ENCODE results near the gene MYO10. TPM values are rescaled to one million over a fixed set of nuclear protein-coding genes. Genes with fewer than 3 reads are reported as not detected.
"Not testable (repeated sequence)": the region's sequence is repeated elsewhere in the genome, so short reads cannot be mapped to it uniquely, and the experiment has no call there.

MYO10 gene
- total RNA-seq, 6 donors from 2014 or later: 31.9 to 135 (median 57.7) TPM

DNA sequence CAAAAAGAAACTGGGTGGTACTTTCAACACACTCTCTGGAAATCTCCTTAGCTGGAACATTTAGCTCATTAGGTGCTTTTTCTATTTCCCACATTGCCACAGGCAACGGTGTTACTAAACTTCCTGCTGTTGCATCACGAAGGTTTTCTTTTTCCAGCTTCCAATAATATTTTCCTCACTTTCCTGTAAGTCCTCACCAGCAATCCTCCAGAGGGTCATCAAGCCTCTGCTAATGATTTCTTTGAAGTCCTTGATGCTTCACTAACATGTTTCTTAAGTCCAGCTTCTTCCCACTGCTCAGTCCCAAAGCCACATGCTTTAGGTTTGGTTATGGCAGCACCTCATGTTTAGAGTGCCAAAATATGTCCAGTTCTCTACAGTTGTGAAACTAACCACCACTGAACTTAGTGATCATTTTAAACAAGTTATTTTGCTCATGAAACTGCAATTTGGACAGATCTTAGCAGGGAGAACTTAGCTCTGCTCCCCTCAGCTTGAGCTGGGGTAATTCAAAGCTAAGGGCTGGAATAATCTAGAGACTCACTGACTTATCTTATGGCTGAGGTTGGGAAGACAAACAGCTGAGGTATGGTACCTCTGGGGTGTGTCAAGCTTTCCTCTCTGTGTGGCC lies 279.4 kb downstream of the MYO10 start:
- H3K36me3 ChIP-seq: no peaks in the 10 kb centered on the region
- DNase-seq: no peak
- H3K9me3 ChIP-seq: no peaks in the 10 kb centered on the region
- no peaks in the 10 kb centered on the region for H3K27me3 ChIP-seq
- 10 to 29% methylated on average over 2 of the region's 2 CpGs for WGBS, 2 donors
- no peaks in the 10 kb centered on the region for H3K4me1 ChIP-seq
- peak in 1 of 2 donors; percentile 51 for ATAC-seq (ENCODE audit: low FRiP score in 2 of 2)
- TF ChIP-seq EP300 (IDR thresholded peaks at IDR 0.05): peak in 2 of 4 donors; percentile 19 to 65
- no peak for TF ChIP-seq POLR2A (IDR thresholded peaks at IDR 0.05)
- TF ChIP-seq, protein P1, sequence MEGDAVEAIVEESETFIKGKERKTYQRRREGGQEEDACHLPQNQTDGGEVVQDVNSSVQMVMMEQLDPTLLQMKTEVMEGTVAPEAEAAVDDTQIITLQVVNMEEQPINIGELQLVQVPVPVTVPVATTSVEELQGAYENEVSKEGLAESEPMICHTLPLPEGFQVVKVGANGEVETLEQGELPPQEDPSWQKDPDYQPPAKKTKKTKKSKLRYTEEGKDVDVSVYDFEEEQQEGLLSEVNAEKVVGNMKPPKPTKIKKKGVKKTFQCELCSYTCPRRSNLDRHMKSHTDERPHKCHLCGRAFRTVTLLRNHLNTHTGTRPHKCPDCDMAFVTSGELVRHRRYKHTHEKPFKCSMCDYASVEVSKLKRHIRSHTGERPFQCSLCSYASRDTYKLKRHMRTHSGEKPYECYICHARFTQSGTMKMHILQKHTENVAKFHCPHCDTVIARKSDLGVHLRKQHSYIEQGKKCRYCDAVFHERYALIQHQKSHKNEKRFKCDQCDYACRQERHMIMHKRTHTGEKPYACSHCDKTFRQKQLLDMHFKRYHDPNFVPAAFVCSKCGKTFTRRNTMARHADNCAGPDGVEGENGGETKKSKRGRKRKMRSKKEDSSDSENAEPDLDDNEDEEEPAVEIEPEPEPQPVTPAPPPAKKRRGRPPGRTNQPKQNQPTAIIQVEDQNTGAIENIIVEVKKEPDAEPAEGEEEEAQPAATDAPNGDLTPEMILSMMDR (IDR thresholded peaks at IDR 0.05): no peak
- peak in 1 of 2 donors; percentile 35 for TF ChIP-seq POLR2AphosphoS5 (IDR thresholded peaks at IDR 0.05)
- H3K27ac ChIP-seq: peak overlapping the region in 1 of 4 donors; percentile 23
- H3K4me3 ChIP-seq: no peak overlapping the region

DNA sequence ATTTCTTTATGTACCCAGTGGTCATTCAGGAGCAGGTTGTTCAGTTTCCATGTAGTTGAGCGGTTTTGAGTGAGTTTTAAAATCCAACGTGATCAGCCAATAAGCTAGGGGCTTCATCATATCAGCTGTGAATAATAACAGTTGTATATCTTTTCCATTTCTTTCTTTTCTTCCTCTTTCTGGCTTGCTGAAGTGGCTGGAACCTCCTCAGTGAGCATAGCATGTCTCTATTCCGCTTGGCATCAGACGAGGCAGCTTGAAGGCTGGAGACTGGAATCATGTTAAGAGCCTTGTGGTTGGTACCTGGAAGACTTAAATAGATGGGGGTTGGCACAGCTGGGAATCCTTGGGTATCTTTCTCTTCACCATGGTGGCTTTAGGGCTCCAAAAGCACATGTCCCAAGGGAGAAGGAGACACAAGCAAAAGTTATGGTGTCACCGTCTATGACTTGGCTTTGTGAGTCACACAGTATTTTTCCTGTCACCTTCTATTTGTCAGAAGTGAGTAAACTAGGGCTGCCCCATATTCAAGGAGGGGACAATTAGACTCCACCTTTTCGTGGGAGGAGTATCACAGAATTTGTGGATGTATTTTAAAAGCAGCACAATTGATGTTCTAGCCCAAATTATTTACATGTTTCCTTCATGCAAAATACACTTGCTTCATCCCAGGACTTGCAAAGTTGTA lies 281.3 kb downstream of the MYO10 start:
- DNase-seq (no peak), ATAC-seq (ENCODE audit: low FRiP score in 2 of 2) (no peak)
- Histone ChIP-seq H3K27me3 (no peaks in the 10 kb centered on the region), H3K36me3 (no peaks in the 10 kb centered on the region), H3K27ac (no peak overlapping the region), H3K4me3 (no peak overlapping the region), H3K9me3 (no peaks in the 10 kb centered on the region), H3K4me1 (no peaks in the 10 kb centered on the region)
- TF ChIP-seq POLR2AphosphoS5 (IDR thresholded peaks at IDR 0.05) (no peak), EP300 (IDR thresholded peaks at IDR 0.05) (no peak), POLR2A (IDR thresholded peaks at IDR 0.05) (no peak)
- TF ChIP-seq, protein P1 (IDR thresholded peaks at IDR 0.05): no peak
- WGBS, 2 donors: 41 to 46% methylated on average over 6 of the region's 6 CpGs

DNA sequence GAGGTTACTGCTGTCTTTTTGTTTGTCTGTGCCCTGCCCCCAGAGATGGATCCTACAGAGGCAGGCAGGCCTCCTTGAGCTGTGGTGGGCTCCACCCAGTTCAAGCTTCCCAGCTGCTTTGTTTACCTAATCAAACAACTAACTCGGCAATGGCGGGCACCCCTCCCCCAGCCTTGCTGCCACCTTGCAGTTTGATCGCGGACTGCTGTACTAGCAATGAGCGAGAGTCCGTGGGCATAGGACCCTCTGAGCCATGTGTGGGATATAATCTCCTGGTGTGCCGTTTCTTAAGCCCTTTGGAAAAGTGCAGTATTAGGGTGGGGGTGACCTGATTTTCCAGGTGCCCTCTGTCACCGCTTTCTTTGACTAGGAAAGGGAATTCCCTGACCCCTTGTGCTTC lies 287.3 kb downstream of the MYO10 start:
- H3K4me1 ChIP-seq; H3K4me3 ChIP-seq; H3K27me3 ChIP-seq; H3K27ac ChIP-seq; H3K9me3 ChIP-seq; H3K36me3 ChIP-seq; ATAC-seq (ENCODE audit: low FRiP score in 2 of 2); DNase-seq: not testable (repeated sequence)
- WGBS, 2 donors: 83 to 93% methylated on average over 2 to 8 of the region's 8 CpGs

DNA sequence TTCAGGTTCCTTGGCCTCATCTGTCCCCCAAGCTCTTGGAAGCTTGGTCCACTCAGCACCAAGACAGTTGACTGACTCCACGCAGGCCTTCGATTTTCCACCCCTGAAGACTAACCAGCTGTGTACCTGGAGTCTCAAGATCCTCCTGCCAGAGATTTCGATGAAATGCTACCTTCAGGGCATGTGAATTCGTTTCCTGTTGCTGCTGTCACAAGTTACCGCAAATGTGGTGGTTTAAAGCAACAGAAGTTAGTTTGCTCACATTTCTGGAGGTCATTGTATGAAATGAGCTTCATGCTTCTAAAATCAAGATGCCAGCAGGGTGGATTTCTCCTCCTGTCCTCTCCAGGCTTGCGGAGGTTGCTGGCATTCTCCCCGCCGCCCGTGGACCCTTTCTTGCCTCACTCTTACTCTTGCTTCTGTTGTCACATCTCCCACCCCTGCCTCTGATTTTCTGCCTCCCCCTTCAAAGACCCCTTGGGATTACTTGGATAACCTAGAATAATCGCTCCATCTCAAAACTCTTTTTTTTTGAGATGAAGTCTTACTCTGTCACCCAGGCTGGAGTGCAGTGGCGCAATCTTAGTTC lies 291.7 kb downstream of the MYO10 start:
- Histone ChIP-seq H3K27me3 (no peaks in the 10 kb centered on the region), H3K9me3 (no peaks in the 10 kb centered on the region), H3K36me3 (no peaks in the 10 kb centered on the region), H3K4me3 (no peak overlapping the region), H3K4me1 (no peaks in the 10 kb centered on the region), H3K27ac (no peak overlapping the region)
- DNase-seq (no peak), ATAC-seq (ENCODE audit: low FRiP score in 2 of 2) (no peak)
- TF ChIP-seq, protein P1 (IDR thresholded peaks at IDR 0.05): no peak
- no peak for TF ChIP-seq POLR2AphosphoS5 (IDR thresholded peaks at IDR 0.05)
- TF ChIP-seq EP300 (IDR thresholded peaks at IDR 0.05): no peak
- TF ChIP-seq POLR2A (IDR thresholded peaks at IDR 0.05): no peak
- 93 to 98% methylated on average over 11 of the region's 11 CpGs for WGBS, 2 donors

DNA sequence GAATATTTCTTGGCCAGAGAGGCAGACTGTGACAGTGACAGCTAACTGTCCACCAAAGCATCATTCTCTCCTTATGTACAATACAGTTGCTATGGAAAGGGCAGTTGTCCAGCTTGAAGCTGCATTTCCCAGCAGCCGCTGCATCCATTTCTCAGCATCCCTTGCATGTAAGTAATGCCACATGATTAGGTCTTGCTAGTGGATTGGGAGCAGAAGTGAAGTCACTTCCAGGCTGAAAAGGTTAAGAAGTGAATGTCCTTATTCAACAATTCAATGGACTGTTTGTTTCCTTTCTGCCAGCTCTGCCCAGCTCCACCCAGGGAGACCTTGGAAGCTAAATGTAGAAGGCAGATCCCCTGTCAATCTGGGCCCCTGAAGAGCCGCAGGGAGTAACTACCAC lies 293.2 kb downstream of the MYO10 start:
- H3K27ac ChIP-seq: no peak overlapping the region
- H3K4me1 ChIP-seq: no peaks in the 10 kb centered on the region
- no peaks in the 10 kb centered on the region for H3K9me3 ChIP-seq
- WGBS, 2 donors: 77 to 84% methylated on average over 2 of the region's 2 CpGs
- DNase-seq: no peak
- no peaks in the 10 kb centered on the region for H3K27me3 ChIP-seq
- ATAC-seq (ENCODE audit: low FRiP score in 2 of 2): no peak
- H3K4me3 ChIP-seq: no peak overlapping the region
- TF ChIP-seq EP300 (IDR thresholded peaks at IDR 0.05) (no peak), POLR2AphosphoS5 (IDR thresholded peaks at IDR 0.05) (no peak), POLR2A (IDR thresholded peaks at IDR 0.05) (no peak)
- TF ChIP-seq, protein P1 (IDR thresholded peaks at IDR 0.05): no peak
- H3K36me3 ChIP-seq: no peaks in the 10 kb centered on the region

All from upper lobe of left lung (tissue), 6 donors.